Measurements from ENCODE around the gene HMGXB3. TPM values are rescaled to one million over a fixed set of nuclear protein-coding genes. Genes with fewer than 3 reads are reported as not detected.

Gene HMGXB3
- polyA plus RNA-seq, 1 donor from 2014 or later, result 15.4 TPM

GRCh38 chr5:150000990-150001659 is 586 bp downstream of the HMGXB3 start:
- peaks cover 4% of the 10 kb centered on the region for H3K36me3 Mint-ChIP-seq
- H3K4me3 Mint-ChIP-seq, result peak overlapping the region; percentile 91 to 97 (median 94)
- peaks cover 22 to 34% (median 33%) of the 10 kb centered on the region in 3 donors for H3K4me1 Mint-ChIP-seq
- H3K27ac Mint-ChIP-seq, result peak overlapping the region; percentile 81 to 98 (median 87)
- H3K27me3 Mint-ChIP-seq, result no peaks in the 10 kb centered on the region
- no peaks in the 10 kb centered on the region for H3K9me3 Mint-ChIP-seq

GRCh38 chr5:150001660-150002486 is 1.3 kb downstream of the HMGXB3 start:
- peaks cover 6% of the 10 kb centered on the region for H3K36me3 Mint-ChIP-seq
- peak overlapping the region; percentile 81 to 98 (median 87) for H3K27ac Mint-ChIP-seq
- H3K4me3 Mint-ChIP-seq, result peak overlapping the region; percentile 91 to 97 (median 94)
- no peaks in the 10 kb centered on the region for H3K9me3 Mint-ChIP-seq
- peaks cover 22 to 34% (median 33%) of the 10 kb centered on the region in 3 donors for H3K4me1 Mint-ChIP-seq
- H3K27me3 Mint-ChIP-seq, result no peaks in the 10 kb centered on the region

GRCh38 chr5:150006318-150006717 is 5.8 kb downstream of the HMGXB3 start:
- H3K36me3 Mint-ChIP-seq, result peaks cover 9% of the 10 kb centered on the region
- H3K4me1 Mint-ChIP-seq, result peaks cover 13 to 23% (median 21%) of the 10 kb centered on the region in 3 donors
- H3K4me3 Mint-ChIP-seq, result no peak overlapping the region
- H3K27ac Mint-ChIP-seq, result no peak overlapping the region
- H3K9me3 Mint-ChIP-seq, result no peaks in the 10 kb centered on the region
- no peaks in the 10 kb centered on the region for H3K27me3 Mint-ChIP-seq

- Mint-ChIP-seq H3K36me3 (peaks cover 9% of the 10 kb centered on the region), H3K27me3 (no peaks in the 10 kb centered on the region), H3K27ac (no peak overlapping the region), H3K4me1 (peaks cover 8 to 17% (median 14%) of the 10 kb centered on the region in 3 donors), H3K4me3 (no peak overlapping the region), H3K9me3 (no peaks in the 10 kb centered on the region)
Measured at GRCh38 chr5:150007050-150007449, 6.5 kb downstream of the HMGXB3 start.

GRCh38 chr5:150009671-150010387 is 9.3 kb downstream of the HMGXB3 start:
- peaks cover 22% of the 10 kb centered on the region for H3K36me3 Mint-ChIP-seq
- H3K9me3 Mint-ChIP-seq, result no peaks in the 10 kb centered on the region
- no peak overlapping the region for H3K27ac Mint-ChIP-seq
- no peak overlapping the region for H3K4me3 Mint-ChIP-seq
- peaks cover 2 to 5% (median 4%) of the 10 kb centered on the region in 3 donors for H3K4me1 Mint-ChIP-seq
- H3K27me3 Mint-ChIP-seq, result no peaks in the 10 kb centered on the region

DNA sequence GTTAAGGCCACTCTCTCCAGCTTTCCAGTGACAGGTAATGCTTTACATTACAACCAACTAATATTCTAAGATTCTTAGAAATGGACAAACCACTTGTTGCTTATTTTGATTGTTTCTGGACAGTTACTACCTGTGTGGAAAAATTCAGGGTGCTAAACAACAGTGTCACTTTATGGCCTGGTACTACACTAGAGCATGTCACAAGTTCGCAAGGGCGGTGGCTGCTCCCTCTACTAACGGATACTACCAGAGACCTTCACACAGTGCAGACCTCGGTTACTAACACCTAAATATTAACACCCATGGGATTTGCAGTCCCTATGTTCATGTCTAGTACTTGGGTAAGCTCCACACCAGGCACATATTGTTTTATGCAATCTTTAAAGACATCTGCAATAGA is 13.4 kb downstream of the HMGXB3 start:
- Mint-ChIP-seq H3K9me3 (peaks cover 0 to 2% (median 0%) of the 10 kb centered on the region in 3 donors), H3K4me1 (peaks cover 0 to 2% (median 0%) of the 10 kb centered on the region in 3 donors), H3K27ac (no peak overlapping the region), H3K4me3 (no peak overlapping the region), H3K27me3 (no peaks in the 10 kb centered on the region), H3K36me3 (peaks cover 32% of the 10 kb centered on the region)

GRCh38 chr5:150014456-150014855 is 13.9 kb downstream of the HMGXB3 start:
- no peaks in the 10 kb centered on the region for H3K27me3 Mint-ChIP-seq
- H3K4me3 Mint-ChIP-seq, result no peak overlapping the region
- H3K36me3 Mint-ChIP-seq, result peaks cover 32% of the 10 kb centered on the region
- H3K9me3 Mint-ChIP-seq, result peaks cover 0 to 2% (median 0%) of the 10 kb centered on the region in 3 donors
- H3K4me1 Mint-ChIP-seq, result peaks cover 0 to 2% (median 0%) of the 10 kb centered on the region in 3 donors
- H3K27ac Mint-ChIP-seq, result no peak overlapping the region

GRCh38 chr5:150015415-150015814 is 14.9 kb downstream of the HMGXB3 start:
- Mint-ChIP-seq H3K9me3 (peaks cover 0 to 2% (median 0%) of the 10 kb centered on the region in 3 donors), H3K4me1 (peaks cover 0 to 5% (median 0%) of the 10 kb centered on the region in 3 donors), H3K4me3 (no peak overlapping the region), H3K27ac (no peak overlapping the region), H3K36me3 (peaks cover 34% of the 10 kb centered on the region), H3K27me3 (no peaks in the 10 kb centered on the region)

- Mint-ChIP-seq H3K9me3 (peaks cover 0 to 2% (median 0%) of the 10 kb centered on the region in 3 donors), H3K36me3 (peaks cover 34% of the 10 kb centered on the region), H3K4me1 (peaks cover 0 to 5% (median 0%) of the 10 kb centered on the region in 3 donors), H3K4me3 (no peak overlapping the region), H3K27me3 (no peaks in the 10 kb centered on the region), H3K27ac (no peak overlapping the region)
Measured at GRCh38 chr5:150016537-150016936, 16.0 kb downstream of the HMGXB3 start.

- Mint-ChIP-seq H3K27me3 (no peaks in the 10 kb centered on the region), H3K27ac (no peak overlapping the region)
Measured at GRCh38 chr5:150017226-150018005, 16.9 kb downstream of the HMGXB3 start.

GRCh38 chr5:150020249-150020648 is 19.7 kb downstream of the HMGXB3 start:
- H3K27me3 Mint-ChIP-seq, result no peaks in the 10 kb centered on the region
- peaks cover 0 to 2% (median 0%) of the 10 kb centered on the region in 3 donors for H3K4me1 Mint-ChIP-seq
- no peak overlapping the region for H3K27ac Mint-ChIP-seq
- H3K36me3 Mint-ChIP-seq, result peaks cover 15% of the 10 kb centered on the region
- H3K9me3 Mint-ChIP-seq, result peaks cover 0 to 2% (median 0%) of the 10 kb centered on the region in 3 donors
- no peak overlapping the region for H3K4me3 Mint-ChIP-seq

More at GRCh38 chr5:150017226-150018005, 16.9 kb downstream of the HMGXB3 start:
- peaks cover 0 to 5% (median 0%) of the 10 kb centered on the region in 3 donors for H3K4me1 Mint-ChIP-seq
- peaks cover 0 to 2% (median 0%) of the 10 kb centered on the region in 3 donors for H3K9me3 Mint-ChIP-seq
- peaks cover 32% of the 10 kb centered on the region for H3K36me3 Mint-ChIP-seq
- H3K4me3 Mint-ChIP-seq, result no peak overlapping the region

- Mint-ChIP-seq H3K4me1 (peaks cover 0 to 2% (median 0%) of the 10 kb centered on the region in 3 donors), H3K27ac (no peak overlapping the region), H3K4me3 (no peak overlapping the region)
Measured at GRCh38 chr5:150021491-150022157, 21.1 kb downstream of the HMGXB3 start.

GRCh38 chr5:150022158-150022531 is 21.6 kb downstream of the HMGXB3 start:
- peaks cover 4% of the 10 kb centered on the region for H3K36me3 Mint-ChIP-seq
- no peaks in the 10 kb centered on the region for H3K27me3 Mint-ChIP-seq
- H3K27ac Mint-ChIP-seq, result no peak overlapping the region
- H3K9me3 Mint-ChIP-seq, result no peaks in the 10 kb centered on the region
- no peak overlapping the region for H3K4me3 Mint-ChIP-seq
- H3K4me1 Mint-ChIP-seq, result peaks cover 0 to 2% (median 2%) of the 10 kb centered on the region in 3 donors

More at GRCh38 chr5:150021491-150022157, 21.1 kb downstream of the HMGXB3 start:
- H3K9me3 Mint-ChIP-seq, result no peaks in the 10 kb centered on the region
- H3K36me3 Mint-ChIP-seq, result peaks cover 5% of the 10 kb centered on the region
- no peaks in the 10 kb centered on the region for H3K27me3 Mint-ChIP-seq

DNA sequence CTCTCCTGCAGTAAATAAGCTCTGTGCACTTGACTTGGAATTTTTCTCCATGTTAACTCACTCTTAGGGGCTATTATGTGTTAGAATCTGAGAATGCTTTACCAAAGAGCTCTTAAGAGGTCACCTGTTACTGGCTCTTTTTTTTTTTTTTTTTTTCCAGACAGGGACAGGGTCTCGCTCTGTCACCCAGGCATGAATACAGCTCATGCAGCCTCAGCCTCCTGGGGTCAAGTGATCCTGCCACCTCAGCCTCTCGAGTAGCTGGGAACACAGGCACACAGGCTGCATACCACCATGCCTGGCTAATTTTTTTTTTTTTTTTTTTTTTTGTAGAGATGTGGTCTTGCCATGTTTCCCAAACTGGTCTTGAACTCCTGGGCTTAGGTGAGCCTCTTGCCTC is 22.1 kb downstream of the HMGXB3 start:
- Mint-ChIP-seq H3K36me3 (peaks cover 4% of the 10 kb centered on the region), H3K9me3 (no peaks in the 10 kb centered on the region), H3K27me3 (no peaks in the 10 kb centered on the region), H3K4me3 (no peak overlapping the region), H3K4me1 (peaks cover 0 to 2% (median 2%) of the 10 kb centered on the region in 3 donors), H3K27ac (no peak overlapping the region)
